Measurements from ENCODE around the gene MICAL1. TPM values are rescaled to one million over a fixed set of nuclear protein-coding genes. Genes with fewer than 3 reads are reported as not detected.

Gene MICAL1
- total and polyA plus RNA-seq, 2 of the 8 experiments (the other 6 are each of a cell fraction or from before 2014, with no cell fraction given): 42.5 to 55.4 TPM

- no peak for TF ChIP-seq CHD7 (IDR thresholded peaks at IDR 0.05; ENCODE audit: insufficient replicate concordance, low read length)
- no peak for TF ChIP-seq SAP30 (IDR thresholded peaks at IDR 0.05; ENCODE audit: insufficient read depth, insufficient replicate concordance, low read length)
- TF ChIP-seq SIX5 (IDR thresholded peaks at IDR 0.05; ENCODE audit: low read depth, low read length): no peak
- no peak for TF ChIP-seq GTF2F1 (IDR thresholded peaks at IDR 0.05; ENCODE audit: borderline replicate concordance, low read depth, low read length)
- TF ChIP-seq JUND (IDR thresholded peaks at IDR 0.05; ENCODE audit: low read length): no peak
- no peak for TF ChIP-seq CTBP2 (IDR thresholded peaks at IDR 0.05; ENCODE audit: borderline replicate concordance, insufficient read depth, insufficient read length, low read length)
- TF ChIP-seq RNF2 (IDR thresholded peaks at IDR 0.05; ENCODE audit: borderline replicate concordance, low read depth, low read length, missing control alignments, poor library complexity, severe bottlenecking): no peak
Observed at GRCh38 chr6:109461733-109462526, 6.4 kb upstream of the MICAL1 start (continued).

Measured in H1 (cell line).